HepG2 (cell line): ENCODE measurements around the gene IQCE. TPM values are rescaled to one million over a fixed set of nuclear protein-coding genes. Genes with fewer than 3 reads are reported as not detected.

ENCODE experiments used
- CEBPB ChIP-seq: IDR thresholded peaks from 2 replicates; pipeline ENCODE4 v1.6.1; 2011; ENCODE audit warnings: low read depth, low read length, improper control_type of control experiment, borderline replicate concordance
- DRAP1 ChIP-seq: IDR thresholded peaks from 2 replicates; pipeline ENCODE4 v1.6.1; 2016; ENCODE audit warnings: missing genetic modification reagents, missing compliant biosample characterization
- GMEB2 ChIP-seq: IDR thresholded peaks from 2 replicates; pipeline ENCODE4 v1.6.1; 2016; ENCODE audit warnings: missing biosample characterization, missing genetic modification reagents, low read depth
- GZF1 ChIP-seq: sonication (generic); formaldehyde crosslinking; IDR thresholded peaks from 2 replicates; pipeline ENCODE4 v1.5.1; 2020; ENCODE audit warnings: mild to moderate bottlenecking, missing genetic modification reagents
- HINFP ChIP-seq: sonication (generic); formaldehyde crosslinking; IDR thresholded peaks from 2 replicates; pipeline ENCODE4 v1.4.0; 2020; ENCODE audit warnings: low read depth, mild to moderate bottlenecking, missing genetic modification reagents
- HMGXB3 ChIP-seq: sonication (generic); formaldehyde crosslinking; IDR thresholded peaks from 2 replicates; pipeline ENCODE4 v1.4.0; 2020; ENCODE audit warnings: missing genetic modification reagents, borderline replicate concordance
- MAFG ChIP-seq: sonication (generic); formaldehyde crosslinking; IDR thresholded peaks from 2 replicates; pipeline ENCODE4 v1.5.1; 2020; ENCODE audit warnings: mild to moderate bottlenecking, missing genetic modification reagents
- PHF20 ChIP-seq: sonication (generic); formaldehyde crosslinking; IDR thresholded peaks from 2 replicates; pipeline ENCODE4 v1.5.0; 2020; ENCODE audit warnings: mild to moderate bottlenecking, missing genetic modification reagents
- PRMT3 ChIP-seq: sonication (generic); formaldehyde crosslinking; IDR thresholded peaks from 2 replicates; pipeline ENCODE4 v1.8.1; 2022; ENCODE audit warnings: low read depth, mild to moderate bottlenecking, moderate library complexity, missing genetic modification reagents, borderline replicate concordance
- PRPF4 ChIP-seq: fragments of 200-400 bp; formaldehyde crosslinking; IDR thresholded peaks from 2 replicates; pipeline ENCODE4 v1.6.1; 2016; ENCODE audit warnings: low read length, low read depth; ENCODE audit not compliant: poor library complexity, severe bottlenecking
- TMF1 ChIP-seq: sonication (generic); formaldehyde crosslinking; IDR thresholded peaks from 2 replicates; pipeline ENCODE4 v1.8.1; 2022; ENCODE audit warnings: low read depth, missing genetic modification reagents
- ZNF136 ChIP-seq: sonication (generic); formaldehyde crosslinking; IDR thresholded peaks from 2 replicates; pipeline ENCODE4 v1.8.1; 2022; ENCODE audit warnings: low read depth, mild to moderate bottlenecking, moderate library complexity, missing genetic modification reagents
- ZNF260 ChIP-seq: sonication (generic); formaldehyde crosslinking; IDR thresholded peaks from 2 replicates; pipeline ENCODE4 v1.4.0; 2020; ENCODE audit warnings: missing genetic modification reagents, low read depth, mild to moderate bottlenecking, borderline replicate concordance
- ZNF569 ChIP-seq: sonication (generic); formaldehyde crosslinking; IDR thresholded peaks from 2 replicates; pipeline ENCODE4 v1.5.0; 2020; ENCODE audit warnings: mild to moderate bottlenecking, missing genetic modification reagents, moderate library complexity, borderline replicate concordance
- ZNF580 ChIP-seq: IDR thresholded peaks from 2 replicates; pipeline ENCODE4 v1.6.1; 2016; ENCODE audit warnings: low read depth, borderline replicate concordance
- ZNF589 ChIP-seq: sonication (generic); formaldehyde crosslinking; conservative IDR thresholded peaks from 2 replicates; pipeline ENCODE4 v1.8.0; 2022; ENCODE audit warnings: mild to moderate bottlenecking, moderate library complexity, missing genetic modification reagents
- ZNF792 ChIP-seq: IDR thresholded peaks from 2 replicates; pipeline ENCODE4 v1.6.1; 2016
- polyA plus RNA-seq, 8 experiments: library from polyadenylated mRNA; depleted of rRNA in 3 of 8; stranded (reverse) in 7 of 8; unstranded in 1 of 8; fragments of >200 nt; fragmentation: Illumina TruSeq in 4 of 8; extraction: Trizol in 4 of 8; gene quantifications; 2 replicates each; pipeline versions ENCODE4 v1.2.1 to v1.2.3, GENCODE V29; 2011 to 2016; ENCODE audit warnings: low read depth in 4 of 8, missing spikeins in 1 of 8, mixed read lengths in 1 of 8; ENCODE audit not compliant: insufficient read depth in 1 of 8
- total RNA-seq, 5 experiments: library from RNA; depleted of rRNA; stranded (reverse); fragments of >200 nt; fragmentation: Illumina TruSeq; extraction: Trizol; gene quantifications; 2 replicates each; pipeline ENCODE4 v1.2.3, GENCODE V29; 2016; ENCODE audit warnings: low read depth in 1 of 5

The IQCE gene
- total and polyA plus RNA-seq, 2 of the 13 experiments (the other 11 are each of a cell fraction or from before 2014, with no cell fraction given): 1.5 to 2.5 TPM

- TF ChIP-seq GZF1 (CRISPR knock-in tag) (no peak), ZNF580 (CRISPR knock-in tag) (peak; percentile 52; the same call in 1 of the 2 replicates), PRPF4 (no peak), PRMT3 (no peak), HMGXB3 (no peak; the same call in 1 of the 2 replicates), ZNF569 (CRISPR knock-in tag) (no peak), ZNF792 (CRISPR knock-in tag) (peak; percentile 74), GMEB2 (no peak), ZNF589 (CRISPR knock-in tag) (no peak), HINFP (CRISPR knock-in tag) (no peak), DRAP1 (CRISPR knock-in tag) (no peak), TMF1 (CRISPR knock-in tag) (no peak), PHF20 (CRISPR knock-in tag) (no peak), MAFG (CRISPR knock-in tag) (no peak), CEBPB (peak; percentile 60), ZNF260 (CRISPR knock-in tag) (no peak), ZNF136 (CRISPR knock-in tag) (no peak)
Observed at GRCh38 chr7:2641406-2642393, 82.9 kb downstream of the IQCE start (continued).
